Stomach (tissue), 9 donors: ENCODE data around the gene COQ7. TPM values are rescaled to one million over a fixed set of nuclear protein-coding genes. Genes with fewer than 3 reads are reported as not detected.

Experiments used
- DNase-seq, 2 donors: peaks; one replicate each; pipeline versions ENCODE4 v3.0.0 to v3.0.0-alpha.2; 2013 to 2019
- H3K27ac ChIP-seq, 5 donors: fragments of 200-600 bp in 4 of 5; sonication (generic) in 4 of 5; one replicate each; pipeline ENCODE4 v1.5.1; 2013 to 2019; ENCODE audit warnings: mild to moderate bottlenecking in 1 of 5, moderate library complexity in 1 of 5
- H3K27me3 ChIP-seq, 3 donors: fragments of 200-600 bp; sonication (generic); one replicate each; pipeline ENCODE4 v1.5.1; 2017 to 2019; ENCODE audit warnings: mixed run types in 1 of 3
- H3K36me3 ChIP-seq, 4 donors: fragments of 200-600 bp; sonication (generic); 1 replicate in 3 of 4; 2 replicates in 1 of 4; pipeline ENCODE4 v1.5.1; 2016 to 2019
- H3K4me1 ChIP-seq, 4 donors: fragments of 200-600 bp; sonication (generic); one replicate each; pipeline ENCODE4 v1.5.1; 2016 to 2019
- H3K4me3 ChIP-seq, 4 donors: fragments of 200-600 bp; sonication (generic) in 3 of 4; one replicate each; pipeline ENCODE4 v1.5.1; 2016 to 2019; ENCODE audit warnings: mild to moderate bottlenecking in 1 of 4
- H3K9me3 ChIP-seq, 4 donors: fragments of 200-600 bp; sonication (generic); one replicate each; pipeline ENCODE4 v1.5.1; 2016 to 2019
- CTCF ChIP-seq, 7 experiments: fragments of 450-650 bp in 4 of 7; fragments of 200-600 bp in 3 of 7; sonication (generic) in 3 of 7; IDR thresholded peaks; one replicate each; pipeline ENCODE4 v1.5.1; 2016 to 2019; ENCODE audit warnings: antibody characterized with exemption in 7 of 7, control low read depth in 2 of 7, mild to moderate bottlenecking in 1 of 7
- EP300 ChIP-seq: sonication (generic); formaldehyde crosslinking; IDR thresholded peaks from one replicate; pipeline ENCODE4 v1.6.1; 2017; ENCODE audit warnings: antibody characterized with exemption
- POLR2A ChIP-seq, 4 donors: fragments of 450-650 bp; IDR thresholded peaks; one replicate each; pipeline ENCODE4 v1.6.1; 2016; ENCODE audit warnings: antibody characterized with exemption in 4 of 4, control low read depth in 2 of 4, mild to moderate bottlenecking in 1 of 4, moderate library complexity in 1 of 4
- POLR2AphosphoS5 ChIP-seq, 3 donors: sonication (generic); formaldehyde crosslinking; IDR thresholded peaks; one replicate each; pipeline ENCODE4 v1.6.1; 2016; ENCODE audit warnings: antibody characterized with exemption in 3 of 3
- WGBS, 5 donors: extraction: QIAGEN DNeasy Blood & Tissue Kit in 3 of 5; methylation state at CpG; one replicate each; pipeline versions ENCODE4 v1.1.5 to v1.1.7; 2013 to 2018; 5-methylcytosine and 5-hydroxymethylcytosine counted together
- intact Hi-C: fragments of 100-400 bp; cut with DNase I; formaldehyde crosslinking; loops from one replicate; pipeline ENCODE4 v1.15.1; 2023; ENCODE audit warnings: low total_unique reads
- polyA plus RNA-seq, 3 donors: library from polyadenylated mRNA; stranded (reverse); fragments of 200-250 nt; gene quantifications; one replicate each; pipeline ENCODE4 v1.2.3, GENCODE V29; 2013
- total RNA-seq, 5 donors: library from RNA; depleted of rRNA; stranded (reverse); fragments of >200 nt; gene quantifications; one replicate each; pipeline versions ENCODE4 v1.1.0 to v1.2.3, GENCODE V29; 2014 to 2016
- donor health status: healthy with polysubstance abuse.
- donor health status: Bipolar disorder and iron deficiency.
- donor health status: healthy.

COQ7 gene
- total and polyA plus RNA-seq, 8 donors = 5.8 to 59.4 (median 20.2) TPM

GRCh38 chr16:19105131-19105530 is 37.7 kb downstream of the COQ7 start:
- no peaks in the 10 kb centered on the region for H3K27me3 ChIP-seq
- peaks cover 0 to 28% (median 4%) of the 10 kb centered on the region in 4 donors for H3K4me1 ChIP-seq
- peaks cover 0 to under 1% (median 0%) of the 10 kb centered on the region in 4 donors for H3K9me3 ChIP-seq
- TF ChIP-seq EP300 (no peak), POLR2A (IDR thresholded peaks at IDR 0.05) (no peak), POLR2AphosphoS5 (IDR thresholded peaks at IDR 0.05) (no peak), CTCF (IDR thresholded peaks at IDR 0.05) (no peak)
- H3K36me3 ChIP-seq = no peaks in the 10 kb centered on the region
- no peak overlapping the region for H3K27ac ChIP-seq
- WGBS, 5 donors = 79 to 90% (median 87%) methylated on average over 6 of the region's 6 CpGs
- intact Hi-C loops = no loop called here
- no peak for DNase-seq
- no peak overlapping the region for H3K4me3 ChIP-seq

- no peaks in the 10 kb centered on the region for H3K27me3 ChIP-seq
- intact Hi-C loops = no loop called here
- H3K4me1 ChIP-seq = peaks cover 0 to 34% (median 10%) of the 10 kb centered on the region in 4 donors
- H3K4me3 ChIP-seq = no peak overlapping the region
- no peak for TF ChIP-seq POLR2A (IDR thresholded peaks at IDR 0.05)
- TF ChIP-seq EP300 = no peak
- no peak for TF ChIP-seq POLR2AphosphoS5 (IDR thresholded peaks at IDR 0.05)
- H3K27ac ChIP-seq = no peak overlapping the region
- WGBS, 5 donors = 67 to 79% (median 71%) methylated on average over 11 of the region's 11 CpGs
- H3K36me3 ChIP-seq = no peaks in the 10 kb centered on the region
- no peak for DNase-seq
- H3K9me3 ChIP-seq = no peaks in the 10 kb centered on the region
Observed at GRCh38 chr16:19105891-19106624, 38.6 kb downstream of the COQ7 start.

- intact Hi-C loops = no loop called here
- no peak for DNase-seq
- TF ChIP-seq POLR2AphosphoS5 (IDR thresholded peaks at IDR 0.05) (no peak), CTCF (IDR thresholded peaks at IDR 0.05) (no peak), POLR2A (IDR thresholded peaks at IDR 0.05) (no peak), EP300 (no peak)
- no peak overlapping the region for H3K4me3 ChIP-seq
- H3K27me3 ChIP-seq = no peaks in the 10 kb centered on the region
- no peak overlapping the region for H3K27ac ChIP-seq
- 90 to 100% (median 94%) methylated on average over 2 of the region's 2 CpGs for WGBS, 5 donors
- no peaks in the 10 kb centered on the region for H3K36me3 ChIP-seq
- peaks cover 6 to 40% (median 13%) of the 10 kb centered on the region in 4 donors for H3K4me1 ChIP-seq
- no peaks in the 10 kb centered on the region for H3K9me3 ChIP-seq
Observed at GRCh38 chr16:19106625-19107020, 39.2 kb downstream of the COQ7 start.

- H3K9me3 ChIP-seq = no peaks in the 10 kb centered on the region
- no peaks in the 10 kb centered on the region for H3K36me3 ChIP-seq
- peak overlapping the region; percentile 32 to 77 (median 59) for H3K27ac ChIP-seq
- TF ChIP-seq CTCF (IDR thresholded peaks at IDR 0.05) (no peak), POLR2AphosphoS5 (IDR thresholded peaks at IDR 0.05) (no peak), POLR2A (IDR thresholded peaks at IDR 0.05) (no peak), EP300 (no peak)
- H3K4me3 ChIP-seq = no peak overlapping the region
- peak in 1 of 2 donors; percentile 64 for DNase-seq
- H3K4me1 ChIP-seq = peaks cover 25 to 60% (median 31%) of the 10 kb centered on the region in 4 donors
- 74 to 82% (median 79%) methylated on average over 9 of the region's 9 CpGs for WGBS, 5 donors
- intact Hi-C loops = no loop called here
- no peaks in the 10 kb centered on the region for H3K27me3 ChIP-seq
Observed at GRCh38 chr16:19108409-19109287, 41.2 kb downstream of the COQ7 start.
